ENCODE results near the gene DIAPH3. TPM values are rescaled to one million over a fixed set of nuclear protein-coding genes. Genes with fewer than 3 reads are reported as not detected.

Gene DIAPH3
- total RNA-seq, 6 experiments from 2014 or later = 18.4 to 38.5 (median 37.5) TPM

DNA sequence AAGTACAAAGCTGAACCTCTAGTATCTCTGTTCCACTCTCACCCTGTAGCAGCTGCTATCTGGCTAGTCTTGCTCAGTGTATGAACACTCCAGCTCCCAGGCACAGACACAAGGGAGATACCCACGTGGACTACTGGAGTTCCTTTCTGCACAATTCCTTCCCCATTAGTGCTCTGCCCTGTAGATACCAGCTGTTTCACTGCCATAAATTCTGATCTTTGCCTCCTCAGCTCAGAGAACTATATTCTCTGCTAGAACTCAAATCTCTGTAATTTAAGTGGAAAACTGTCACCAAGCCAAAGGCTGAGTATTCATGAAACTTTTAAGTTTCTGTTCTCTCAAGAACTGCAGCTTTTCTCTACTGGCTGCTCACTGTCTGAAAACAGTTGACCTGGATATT, 273.7 kb downstream of the DIAPH3 start:
- Mint-ChIP-seq H3K36me3 (ENCODE audit: low read depth) (peaks cover 5% of the 10 kb centered on the region; the same call in 1 of the 2 replicates), H3K27ac (no peak overlapping the region; the same call in 1 of the 2 replicates), H3K4me3 (no peak overlapping the region), H3K27me3 (ENCODE audit: insufficient read depth) (no peaks in the 10 kb centered on the region), H3K4me1 (ENCODE audit: low read depth) (peaks cover 31% of the 10 kb centered on the region), H3K9me3 (no peaks in the 10 kb centered on the region)
- DNase-seq = no peak
- TF ChIP-seq CTCF (IDR thresholded peaks at IDR 0.05) = no peak

DNA sequence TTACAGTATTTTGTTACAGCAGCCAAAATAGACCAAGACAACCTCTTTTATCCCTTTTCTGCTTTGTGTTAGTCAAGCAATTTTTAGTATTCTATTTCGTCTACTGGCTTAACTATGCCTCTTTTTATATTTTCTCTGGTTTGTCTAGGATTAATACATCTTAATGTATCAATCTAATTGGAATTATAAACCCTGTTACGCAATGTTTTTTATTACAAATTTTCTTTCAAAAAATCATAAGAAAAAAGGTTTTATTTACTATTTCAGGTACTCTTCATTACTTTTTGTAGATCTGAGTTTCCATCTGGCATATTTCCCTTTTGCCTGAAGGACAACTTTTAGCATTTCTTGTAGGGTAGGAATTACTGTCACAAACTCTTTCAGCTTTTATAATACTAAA, 275.3 kb downstream of the DIAPH3 start:
- H3K4me1 Mint-ChIP-seq (ENCODE audit: low read depth) = peaks cover 22% of the 10 kb centered on the region
- no peak overlapping the region for H3K27ac Mint-ChIP-seq
- no peak for DNase-seq
- H3K36me3 Mint-ChIP-seq (ENCODE audit: low read depth) = peaks cover 5% of the 10 kb centered on the region; the same call in 1 of the 2 replicates
- no peaks in the 10 kb centered on the region for H3K27me3 Mint-ChIP-seq (ENCODE audit: insufficient read depth)
- H3K4me3 Mint-ChIP-seq = no peak overlapping the region
- no peak for TF ChIP-seq CTCF (IDR thresholded peaks at IDR 0.05)
- H3K9me3 Mint-ChIP-seq = no peaks in the 10 kb centered on the region

DNA sequence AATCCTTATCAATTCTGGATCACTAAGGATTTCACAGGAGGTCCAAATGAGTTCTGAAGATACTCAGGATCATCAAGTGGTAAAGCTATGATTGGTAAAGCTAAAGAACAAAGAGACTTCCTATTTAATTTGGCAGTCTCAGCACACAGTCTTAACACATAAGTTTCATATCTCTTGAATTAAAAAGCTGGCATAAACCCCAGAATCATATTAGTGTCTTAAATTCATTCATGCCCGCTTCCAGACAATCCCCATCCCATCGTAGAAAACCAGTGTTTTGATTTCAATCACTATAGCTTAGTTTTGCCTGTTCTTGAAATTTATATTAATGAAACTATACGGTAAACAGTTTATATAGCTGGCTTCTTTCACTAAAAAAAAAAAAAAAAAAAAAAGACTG, 278.7 kb downstream of the DIAPH3 start:
- H3K4me1 Mint-ChIP-seq (ENCODE audit: low read depth) = peaks cover 12% of the 10 kb centered on the region
- no peak overlapping the region for H3K27ac Mint-ChIP-seq
- no peak overlapping the region for H3K4me3 Mint-ChIP-seq
- H3K27me3 Mint-ChIP-seq (ENCODE audit: insufficient read depth) = peaks cover under 1% of the 10 kb centered on the region; the same call in 1 of the 2 replicates
- TF ChIP-seq CTCF (IDR thresholded peaks at IDR 0.05) = no peak
- no peaks in the 10 kb centered on the region for H3K9me3 Mint-ChIP-seq
- peaks cover 5% of the 10 kb centered on the region; the same call in 1 of the 2 replicates for H3K36me3 Mint-ChIP-seq (ENCODE audit: low read depth)
- DNase-seq = no peak

DNA sequence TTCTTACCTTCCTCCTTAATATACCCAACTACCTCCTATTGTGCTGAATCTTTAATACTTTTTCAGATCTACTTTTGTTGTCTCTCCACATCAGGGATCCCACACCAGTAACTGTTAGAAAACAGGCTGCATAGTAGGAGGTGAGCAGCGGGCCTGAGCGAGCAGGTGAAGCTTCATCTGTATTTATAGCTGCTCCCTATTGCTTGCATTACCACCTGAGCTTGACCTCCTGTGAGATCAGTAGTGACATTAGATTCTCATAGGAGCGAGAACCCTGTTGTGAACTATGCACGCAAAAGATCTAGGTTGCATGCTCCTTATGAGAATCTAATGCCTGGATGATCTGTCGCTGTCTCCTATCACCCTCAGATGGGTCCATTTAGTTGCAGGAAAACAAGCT, 279.8 kb downstream of the DIAPH3 start:
- Mint-ChIP-seq H3K4me3 (no peak overlapping the region), H3K27ac (no peak overlapping the region), H3K9me3 (no peaks in the 10 kb centered on the region), H3K27me3 (ENCODE audit: insufficient read depth) (peaks cover 3% of the 10 kb centered on the region; the same call in 1 of the 2 replicates), H3K36me3 (ENCODE audit: low read depth) (peaks cover 5% of the 10 kb centered on the region; the same call in 1 of the 2 replicates), H3K4me1 (ENCODE audit: low read depth) (peaks cover 21% of the 10 kb centered on the region)
- DNase-seq = no peak
- TF ChIP-seq CTCF (IDR thresholded peaks at IDR 0.05) = no peak

- TF ChIP-seq CTCF (IDR thresholded peaks at IDR 0.05) = no peak
- Mint-ChIP-seq H3K27me3 (ENCODE audit: insufficient read depth) (peaks cover 3% of the 10 kb centered on the region; the same call in 1 of the 2 replicates), H3K36me3 (ENCODE audit: low read depth) (peaks cover 11% of the 10 kb centered on the region), H3K4me3 (no peak overlapping the region), H3K27ac (no peak overlapping the region), H3K4me1 (ENCODE audit: low read depth) (peaks cover 34% of the 10 kb centered on the region), H3K9me3 (no peaks in the 10 kb centered on the region)
- peak; percentile 7 for DNase-seq
Observed at GRCh38 chr13:59880468-59880867, 283.3 kb downstream of the DIAPH3 start.

DNA sequence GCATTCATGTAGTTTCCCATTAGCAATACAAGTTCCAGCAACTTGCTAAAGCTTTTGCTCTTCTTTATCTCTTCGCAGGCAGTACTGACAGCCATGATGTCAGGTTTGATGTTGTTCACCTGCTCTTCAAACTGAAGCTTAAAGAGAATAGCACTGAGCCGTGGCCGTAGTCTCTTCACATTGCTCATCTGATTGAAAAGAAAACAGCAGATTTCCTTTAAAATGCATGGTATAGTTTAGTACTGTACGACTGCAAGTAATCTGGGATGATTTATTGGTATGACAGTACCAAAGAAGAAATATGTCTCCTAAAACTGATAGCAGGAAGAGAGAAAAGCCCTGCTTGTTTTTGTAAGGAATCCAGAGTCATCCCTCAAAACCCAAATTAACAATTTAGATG, 284.4 kb downstream of the DIAPH3 start:
- Mint-ChIP-seq H3K27ac (no peak overlapping the region), H3K4me1 (ENCODE audit: low read depth) (peaks cover 34% of the 10 kb centered on the region), H3K36me3 (ENCODE audit: low read depth) (peaks cover 11% of the 10 kb centered on the region), H3K9me3 (no peaks in the 10 kb centered on the region), H3K4me3 (no peak overlapping the region), H3K27me3 (ENCODE audit: insufficient read depth) (peaks cover 3% of the 10 kb centered on the region)
- TF ChIP-seq CTCF (IDR thresholded peaks at IDR 0.05) = no peak
- DNase-seq = no peak

Measured in HFFc6 (cell line).